GM15510 (cell line): ENCODE data around the gene PCK1.

Experiments
- POLR2A ChIP-seq: IDR thresholded peaks from 3 replicates; pipeline ENCODE4 v1.6.1; 2011; ENCODE audit warnings: borderline replicate concordance; ENCODE audit not compliant: insufficient read length; ENCODE audit errors: extremely low read depth

Gene PCK1

GRCh38 chr20:57591289-57592229 is 30.6 kb downstream of the PCK1 start:
- TF ChIP-seq POLR2A: no peak

- TF ChIP-seq POLR2A: no peak
These were observed 31.6 kb downstream of the PCK1 start for GRCh38 chr20:57592263-57593092.

GRCh38 chr20:57593134-57593886 is 32.4 kb downstream of the PCK1 start:
- no peak for TF ChIP-seq POLR2A

- no peak for TF ChIP-seq POLR2A
These were observed 33.4 kb downstream of the PCK1 start for GRCh38 chr20:57594092-57594951.

- TF ChIP-seq POLR2A: no peak
These were observed 34.4 kb downstream of the PCK1 start for GRCh38 chr20:57595041-57596030.

- TF ChIP-seq POLR2A: no peak
These were observed 35.4 kb downstream of the PCK1 start for GRCh38 chr20:57596358-57596757.

GRCh38 chr20:57596998-57597939 is 36.4 kb downstream of the PCK1 start:
- no peak for TF ChIP-seq POLR2A

- no peak for TF ChIP-seq POLR2A
These were observed 37.1 kb downstream of the PCK1 start for GRCh38 chr20:57598060-57598459.

- no peak for TF ChIP-seq POLR2A
These were observed 37.6 kb downstream of the PCK1 start for GRCh38 chr20:57598491-57598890.

GRCh38 chr20:57600320-57601210 is 39.7 kb downstream of the PCK1 start:
- no peak for TF ChIP-seq POLR2A

- no peak for TF ChIP-seq POLR2A
These were observed 40.3 kb downstream of the PCK1 start for GRCh38 chr20:57601211-57601570.
